Endothelial cell of umbilical vein (primary cell): ENCODE data around the gene SYCP3. TPM values are rescaled to one million over a fixed set of nuclear protein-coding genes. Genes with fewer than 3 reads are reported as not detected.

Experiments used
- BruUV-seq: library from RNA; stranded (reverse); fragments of 400-500 nt; replicated peaks from 2 replicates; lab custom pipeline; 2021; lab: Mats Ljungman, UMichigan
- CTCF ChIA-PET: fragments of 300-600, 350-600 bp; sonication (Branson Sonifier 250); formaldehyde crosslinking; loops from one replicate; lab custom pipeline; 2021; ENCODE audit warnings: antibody characterized with exemption, inconsistent platforms; lab: Charles Lee
- POLR2A ChIA-PET: fragments of 300-600, 350-600 bp; sonication (Branson Sonifier 250); formaldehyde crosslinking; loops from one replicate; lab custom pipeline; 2021; ENCODE audit warnings: antibody characterized with exemption, inconsistent platforms; lab: Charles Lee
- DNase-seq: peaks from one replicate; pipeline ENCODE4 v3.0.0-alpha.2; 2011; ENCODE audit warnings: low read depth, low spot score
- FAIRE-seq: peaks from 2 replicates; lab custom pipeline; 2011; peaks lifted over from hg19 to GRCh38; lab: Jason Lieb, UNC
- H2AFZ ChIP-seq: 2 replicates; pipeline ENCODE4 v1.6.0; 2012; ENCODE audit warnings: low read depth, low read length, control low read depth, inconsistent platforms
- H3K27ac ChIP-seq: 2 replicates; pipeline ENCODE4 v1.5.1; 2011; ENCODE audit warnings: low read depth, mild to moderate bottlenecking, control low read depth, low read length, moderate library complexity; ENCODE audit not compliant: insufficient read depth
- H3K27me3 ChIP-seq, 2 experiments: 2 replicates each; pipeline versions ENCODE4 v1.6.0 to v1.6.1; 2011; ENCODE audit warnings: low read length in 2 of 2, mixed read lengths in 1 of 2; ENCODE audit not compliant: control insufficient read depth in 2 of 2, insufficient read depth in 2 of 2
- H3K36me3 ChIP-seq, 2 experiments: 2 replicates in 1 of 2; 3 replicates in 1 of 2; pipeline ENCODE4 v1.5.1; 2011; ENCODE audit warnings: low read length in 2 of 2, mild to moderate bottlenecking in 1 of 2, moderate library complexity in 1 of 2; ENCODE audit not compliant: control insufficient read depth in 2 of 2, insufficient read depth in 2 of 2; ENCODE audit errors: extremely low read depth in 1 of 2
- H3K4me1 ChIP-seq: 3 replicates; pipeline ENCODE4 v1.5.1; 2011; ENCODE audit warnings: mild to moderate bottlenecking, low read length; ENCODE audit not compliant: control insufficient read depth, insufficient read depth; ENCODE audit errors: extremely low read depth
- H3K4me2 ChIP-seq: 2 replicates; pipeline ENCODE4 v1.6.1; 2011; ENCODE audit warnings: low read length, control low read depth, mixed read lengths; ENCODE audit not compliant: insufficient read depth
- H3K4me3 ChIP-seq, 3 experiments: fragments of 200-600 bp in 1 of 3; sonication (generic), shearing (Covaris generic) in 1 of 3; replicated peaks in 1 of 3; 2 replicates each; pipeline ENCODE4 v1.5.1; 2011 to 2016; ENCODE audit warnings: control low read depth in 3 of 3, low read length in 3 of 3, mild to moderate bottlenecking in 2 of 3, inconsistent platforms in 1 of 3, low read depth in 1 of 3, moderate library complexity in 1 of 3; ENCODE audit not compliant: insufficient read depth in 1 of 3
- H3K79me2 ChIP-seq: 2 replicates; pipeline ENCODE4 v1.6.0; 2012; ENCODE audit warnings: low read length, inconsistent platforms; ENCODE audit not compliant: control insufficient read depth, insufficient read depth
- H3K9ac ChIP-seq: replicated peaks from 2 replicates; pipeline ENCODE3; 2011; ENCODE audit warnings: low read length, control low read depth; ENCODE audit not compliant: insufficient read depth; ENCODE audit errors: extremely low read depth
- H3K9me1 ChIP-seq: replicated peaks from 3 replicates; pipeline ENCODE4 v1.6.0; 2011; ENCODE audit warnings: mild to moderate bottlenecking, low read length; ENCODE audit not compliant: control insufficient read depth, insufficient read depth; ENCODE audit errors: extremely low read depth
- H3K9me3 ChIP-seq: replicated peaks from 2 replicates; pipeline ENCODE4 v1.5.1; 2012; ENCODE audit warnings: low read length, inconsistent platforms; ENCODE audit not compliant: control insufficient read depth, insufficient read depth
- H4K20me1 ChIP-seq: replicated peaks from 2 replicates; pipeline ENCODE3; 2011; ENCODE audit warnings: mild to moderate bottlenecking, low read length; ENCODE audit not compliant: control insufficient read depth, insufficient read depth; ENCODE audit errors: extremely low read depth
- CTCF ChIP-seq, 2 donors: IDR thresholded peaks; 1 replicate in 1 of 2; 2 replicates in 1 of 2; pipeline ENCODE4 v1.5.1; 2011; ENCODE audit warnings: low read length in 2 of 2, mild to moderate bottlenecking in 2 of 2, moderate library complexity in 2 of 2, control low read depth in 1 of 2, inconsistent platforms in 1 of 2, low read depth in 1 of 2; ENCODE audit not compliant: insufficient read depth in 1 of 2; ENCODE audit errors: extremely low read depth in 1 of 2
- EZH2 ChIP-seq: IDR thresholded peaks from 2 replicates; pipeline ENCODE4 v1.6.1; 2012; ENCODE audit warnings: borderline replicate concordance, low read depth, mild to moderate bottlenecking, moderate library complexity, low read length, inconsistent platforms; ENCODE audit not compliant: severe bottlenecking
- FOS ChIP-seq: IDR thresholded peaks from 2 replicates; pipeline ENCODE4 v1.6.1; 2011; ENCODE audit warnings: mild to moderate bottlenecking, low read length, moderate library complexity, borderline replicate concordance; ENCODE audit not compliant: insufficient read depth
- GATA2 ChIP-seq: IDR thresholded peaks from 2 replicates; pipeline ENCODE4 v1.7.0; 2011; ENCODE audit warnings: low read depth, mild to moderate bottlenecking, moderate library complexity, mixed read lengths, low read length; ENCODE audit not compliant: insufficient read length, insufficient read depth
- JUN ChIP-seq: IDR thresholded peaks from 2 replicates; pipeline ENCODE4 v1.6.1; 2011; ENCODE audit warnings: borderline replicate concordance, low read depth; ENCODE audit not compliant: insufficient read length, insufficient read depth
- MYC ChIP-seq: IDR thresholded peaks from one replicate; pipeline ENCODE4 v1.6.1; 2011; ENCODE audit warnings: mild to moderate bottlenecking, low read depth, low read length
- POLR2A ChIP-seq: IDR thresholded peaks from 2 replicates; pipeline ENCODE4 v1.6.1; 2012; ENCODE audit warnings: low read depth, mild to moderate bottlenecking, control low read depth, low read length
- POLR2AphosphoS5 ChIP-seq: IDR thresholded peaks from 2 replicates; pipeline ENCODE4 v1.6.1; 2012; ENCODE audit warnings: low read depth, mild to moderate bottlenecking, control low read depth, low read length, moderate library complexity; ENCODE audit not compliant: insufficient read depth
- dilution Hi-C: fragments of 300-500 bp; cut with MboI; formaldehyde crosslinking; loops from one replicate; pipeline ENCODE4 v1.15.0; 2019; ENCODE audit warnings: low sequenced_read_pairs; ENCODE audit not compliant: extremely low pct_ligation_motif_present
- intact Hi-C: fragments of 100-400 bp; cut with micrococcal nuclease; formaldehyde crosslinking; loops from one replicate; pipeline ENCODE4 v1.10.0; 2022
- polyA plus RNA-seq, 4 experiments: library from polyadenylated mRNA; depleted of rRNA in 3 of 4; stranded (reverse) in 3 of 4; unstranded in 1 of 4; fragments of >200 nt; gene quantifications; 2 replicates each; pipeline versions ENCODE4 v1.2.1 to v1.2.3, GENCODE V29; 2011 to 2012; ENCODE audit warnings: missing spikeins in 1 of 4
- total RNA-seq: library from RNA; stranded (reverse); gene quantifications from 2 replicates; pipeline ENCODE4 v1.2.3, GENCODE V29; 2021
- TF ChIP-seq, protein P1 (sequence below): IDR thresholded peaks from 2 replicates; pipeline ENCODE4 v1.6.1; 2011; ENCODE audit not compliant: insufficient read depth, insufficient read length

The SYCP3 gene
- total and polyA plus RNA-seq, 2 donors (not counting 3 experiments of a cell fraction or from before 2014, with no cell fraction given), result 0.29 TPM; not detected in 1

- H4K20me1 ChIP-seq, result no peaks in the 10 kb centered on the region
- H3K9ac ChIP-seq, result no peak overlapping the region
- TF ChIP-seq, protein P1, sequence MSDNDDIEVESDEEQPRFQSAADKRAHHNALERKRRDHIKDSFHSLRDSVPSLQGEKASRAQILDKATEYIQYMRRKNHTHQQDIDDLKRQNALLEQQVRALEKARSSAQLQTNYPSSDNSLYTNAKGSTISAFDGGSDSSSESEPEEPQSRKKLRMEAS, result no peak
- no peak for TF ChIP-seq MYC
- no peak for TF ChIP-seq CTCF (IDR thresholded peaks at IDR 0.05; ENCODE audit: extremely low read depth in 1 of 2, insufficient read depth in 1 of 2, low read depth in 1 of 2, low read length in 2 of 2)
- no peak for TF ChIP-seq POLR2A
- TF ChIP-seq FOS, result no peak
- TF ChIP-seq POLR2AphosphoS5, result no peak
- no peak for TF ChIP-seq GATA2
- TF ChIP-seq JUN, result no peak
- no peak for TF ChIP-seq EZH2
- no peak for DNase-seq
- no peak overlapping the region for H3K4me3 ChIP-seq
- BruUV-seq, result no TSS peak
- no peak overlapping the region for H3K27ac ChIP-seq
- no peak overlapping the region for H3K4me2 ChIP-seq
- dilution Hi-C loops, result no loop called here
- H3K27me3 ChIP-seq, result no peaks in the 10 kb centered on the region
- CTCF ChIA-PET, result interaction anchor here (1.3 to 2.2 kb wide), 5 partner anchors 9 to 369 kb away, joined by 4 to 14 read pairs (median 7); partner anchors contain the start of gene GNPTAB
- no peaks in the 10 kb centered on the region for H3K4me1 ChIP-seq
- FAIRE-seq, result no peak
- intact Hi-C loops, result no loop called here
- no peaks in the 10 kb centered on the region for H3K36me3 ChIP-seq
- POLR2A ChIA-PET, result no interaction called here
- no peaks in the 10 kb centered on the region for H3K9me3 ChIP-seq
- no peaks in the 10 kb centered on the region for H3K9me1 ChIP-seq
- no peak overlapping the region for H2AFZ ChIP-seq
- H3K79me2 ChIP-seq, result no peaks in the 10 kb centered on the region
Measured at GRCh38 chr12:101784376-101784775, 45.1 kb upstream of the SYCP3 start.
